ENCODE data around the gene SLC24A5.

Gene SLC24A5

DNA sequence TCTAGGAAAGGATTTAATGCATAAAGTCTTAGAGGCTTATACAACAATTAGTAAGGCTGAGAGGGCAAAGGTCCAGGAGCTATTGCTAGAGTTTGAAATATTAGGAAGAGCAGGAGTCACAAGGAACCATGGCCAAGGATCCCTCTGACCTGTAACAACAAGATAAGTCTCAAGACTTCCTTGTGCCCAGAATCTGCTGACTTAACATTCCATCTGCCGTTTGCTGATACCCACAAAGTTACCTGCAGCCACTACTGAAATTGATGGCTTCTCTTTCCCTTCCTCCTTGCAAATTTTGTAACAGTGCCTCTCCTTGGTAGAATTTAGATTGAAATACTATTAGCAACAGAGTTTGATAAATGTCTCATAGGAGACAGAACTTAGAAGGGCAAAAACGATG, 62.0 kb downstream of the SLC24A5 start:
- H3K27ac ChIP-seq = no peak overlapping the region

DNA sequence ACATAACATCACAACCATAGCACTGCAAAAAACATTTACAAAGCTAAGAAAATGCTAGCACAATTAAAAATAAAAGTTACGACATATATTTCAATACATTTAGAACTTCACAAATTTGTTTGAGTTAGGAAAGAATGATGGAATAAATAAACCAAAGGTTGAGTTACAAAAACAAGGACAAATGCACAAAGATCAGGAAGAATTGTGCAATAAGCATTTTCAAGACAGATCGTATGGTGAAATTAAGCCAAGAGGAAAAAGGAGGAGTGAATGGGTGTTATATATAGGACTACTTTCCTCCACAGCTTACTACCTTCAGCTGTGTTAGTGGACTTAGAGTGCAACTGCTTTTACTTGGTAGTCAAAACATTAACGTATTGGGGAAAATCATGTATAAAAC, 64.7 kb downstream of the SLC24A5 start:
- DNase-seq (ENCODE audit: low read depth, low spot score) = no peak
- H3K27ac ChIP-seq = no peak overlapping the region

More for the DNA sequence above, 62.0 kb downstream of the SLC24A5 start:
- no peak for DNase-seq (ENCODE audit: low read depth, low spot score)

- DNase-seq (ENCODE audit: low read depth, low spot score) = no peak
Measured at GRCh38 chr15:48186271-48186670, 65.5 kb downstream of the SLC24A5 start.

GRCh38 chr15:48190932-48191573, 70.3 kb downstream of the SLC24A5 start:
- no peak for DNase-seq (ENCODE audit: low read depth, low spot score)
- no peak overlapping the region for H3K27ac ChIP-seq

More at GRCh38 chr15:48186271-48186670, 65.5 kb downstream of the SLC24A5 start:
- no peak overlapping the region for H3K27ac ChIP-seq

DNA sequence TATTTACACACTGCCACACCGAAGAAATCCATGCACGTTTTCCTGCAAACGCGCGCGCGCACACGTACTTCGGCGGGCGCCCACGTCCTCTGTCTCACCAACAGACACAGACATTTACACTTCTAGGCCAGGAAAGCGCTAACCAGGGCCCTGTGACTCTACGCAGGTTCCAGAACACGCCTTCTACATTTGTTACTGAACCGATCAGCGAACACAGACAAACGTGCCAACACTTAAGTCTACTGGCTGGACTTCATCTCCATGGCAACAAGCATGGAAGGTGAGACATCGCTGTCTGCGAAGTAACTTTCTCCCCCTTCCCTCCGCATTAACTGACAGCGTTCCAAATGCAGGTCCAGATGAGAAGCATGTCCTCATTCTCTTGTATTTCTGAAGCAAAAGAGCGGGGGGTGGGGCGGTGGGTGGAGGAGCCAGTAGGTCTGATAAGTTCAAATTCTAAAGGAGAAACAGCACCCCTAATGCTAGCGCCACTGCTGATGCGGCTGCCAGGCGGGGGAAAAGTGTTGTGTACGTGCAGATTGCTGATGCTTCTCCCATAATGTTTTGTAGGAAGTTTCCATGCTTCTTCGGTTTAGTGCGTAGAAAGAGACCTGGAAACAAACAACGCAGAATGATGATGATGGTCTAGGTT, 70.9 kb downstream of the SLC24A5 start, which contains the start of gene CTXN2:
Gene CTXN2, plus strand, starts transcription at position 92 of the 652 bp plus-strand sequence. CDS start 9,636 bp downstream, outside the sequence.
- DNase-seq (ENCODE audit: low read depth, low spot score) = no peak
- H3K27ac ChIP-seq = no peak within 1 kb of the TSS

Data from epithelial cell of prostate (primary cell).